ENCODE results near the gene KRTAP5-9.
"Not testable (repeated sequence)": the region's sequence is repeated elsewhere in the genome, so short reads cannot be mapped to it uniquely, and the experiment has no call there.

KRTAP5-9 gene

GRCh38 chr11:71588822-71589545, 40.8 kb downstream of the KRTAP5-9 start:
- peak; percentile 76 for DNase-seq

DNA sequence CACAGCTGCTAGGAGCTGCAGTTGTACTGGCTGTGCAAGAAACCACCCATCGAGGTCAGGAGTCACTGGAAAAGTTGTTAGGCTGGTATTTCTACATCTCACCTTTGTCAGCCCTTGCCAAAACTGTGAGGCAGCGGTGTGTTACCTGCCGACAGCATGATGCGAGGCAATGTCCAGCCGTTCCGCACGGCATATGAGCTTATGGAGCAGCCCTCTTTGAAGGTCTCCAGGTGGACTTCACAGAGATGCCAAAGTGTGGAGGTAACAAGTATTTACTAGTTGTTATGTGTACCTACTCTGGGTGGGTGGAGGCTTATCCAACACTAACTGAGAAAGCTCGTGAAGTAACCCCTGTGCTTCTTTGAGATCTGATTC, 41.3 kb downstream of the KRTAP5-9 start:
- not testable (repeated sequence) for DNase-seq
